Neural progenitor cell (in vitro differentiated cells): ENCODE results near the gene PTPRR.

Experiments
- CTCF ChIP-seq: fragments of 200-600 bp; sonication (generic); IDR thresholded peaks from 2 replicates; pipeline ENCODE4 v1.5.1; 2017; ENCODE audit warnings: antibody characterized with exemption, mild to moderate bottlenecking
- EZH2 ChIP-seq: fragments of 200-600 bp; sonication (generic); IDR thresholded peaks from 2 replicates; pipeline ENCODE4 v1.6.1; 2017; ENCODE audit warnings: antibody characterized with exemption, mild to moderate bottlenecking, moderate library complexity

- TF ChIP-seq CTCF (no peak), EZH2 (no peak)
Measured at GRCh38 chr12:70948976-70949336, 28.4 kb upstream of the PTPRR start.
